Measurements from ENCODE around the gene ETV7. TPM values are rescaled to one million over a fixed set of nuclear protein-coding genes. Genes with fewer than 3 reads are reported as not detected.

The ETV7 gene
- total RNA-seq, 5 donors from 2014 or later (not counting 1 experiment from before 2014, with no cell fraction given), result 0.44 to 3.3 (median 1.1) TPM

DNA sequence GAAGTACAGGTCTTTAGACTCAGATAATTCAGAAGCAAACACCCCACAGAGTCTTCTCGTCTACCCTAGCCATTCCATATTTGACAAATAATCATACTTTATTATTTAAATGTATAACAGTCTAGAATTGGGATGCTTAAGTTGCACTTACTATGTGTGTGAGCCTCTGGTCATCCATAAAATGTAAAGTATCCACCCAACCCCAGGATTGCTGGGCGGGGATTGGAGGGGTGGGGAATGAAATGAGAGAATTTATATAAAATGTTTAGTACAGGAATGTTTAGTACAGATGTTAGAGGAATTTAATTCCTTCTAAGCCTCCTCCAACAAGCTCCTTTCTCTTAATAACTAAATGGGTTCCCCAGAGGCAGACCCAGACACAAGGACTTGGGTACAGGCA is 67.6 kb downstream of the ETV7 start:
- H3K4me3 ChIP-seq (ENCODE audit: control insufficient read depth in 1 of 2, extremely low read depth in 1 of 2, low read length in 1 of 2), result no peak overlapping the region
- ChIA-PET POLR2A (interaction anchor here in 1 of 2 donors (0.6 kb wide), 1 partner anchor 959 kb away, joined by 4 read pairs; no protein-coding TSS in a partner anchor), CTCF (no interaction called here)
- H3K27ac Mint-ChIP-seq, result no peak overlapping the region
- H3K4me3 Mint-ChIP-seq, result no peak overlapping the region
- DNase-seq (no peak), ATAC-seq (replicated peaks in 1 of 4) (no peak)
- H3K27me3 Mint-ChIP-seq, result no peaks in the 10 kb centered on the region
- H3K4me1 ChIP-seq (ENCODE audit: control insufficient read depth in 1 of 2, extremely low read depth in 1 of 2, insufficient read depth in 2 of 2, low read length in 2 of 2), result no peaks in the 10 kb centered on the region
- no peaks in the 10 kb centered on the region for H3K9me3 Mint-ChIP-seq
- H3K36me3 Mint-ChIP-seq, result no peaks in the 10 kb centered on the region
- H3K27ac ChIP-seq (ENCODE audit: low read length), result no peak overlapping the region
- no CpG with 5 or more reads among the region's 2 CpGs for WGBS (ENCODE audit: insufficient coverage)
- H3K36me3 ChIP-seq (ENCODE audit: control insufficient read depth in 2 of 2, extremely low read depth in 1 of 2, insufficient read depth in 1 of 2, low read length in 1 of 2), result no peaks in the 10 kb centered on the region
- H3K27me3 ChIP-seq (replicated peaks in 1 of 2; ENCODE audit: control insufficient read depth in 2 of 2, extremely low read depth in 1 of 2, insufficient read depth in 2 of 2, low read length in 1 of 2), result peaks cover 0 to 7% of the 10 kb centered on the region in 2 experiments
- H3K4me1 Mint-ChIP-seq, result no peaks in the 10 kb centered on the region
- H3K9me3 ChIP-seq, result no peaks in the 10 kb centered on the region

DNA sequence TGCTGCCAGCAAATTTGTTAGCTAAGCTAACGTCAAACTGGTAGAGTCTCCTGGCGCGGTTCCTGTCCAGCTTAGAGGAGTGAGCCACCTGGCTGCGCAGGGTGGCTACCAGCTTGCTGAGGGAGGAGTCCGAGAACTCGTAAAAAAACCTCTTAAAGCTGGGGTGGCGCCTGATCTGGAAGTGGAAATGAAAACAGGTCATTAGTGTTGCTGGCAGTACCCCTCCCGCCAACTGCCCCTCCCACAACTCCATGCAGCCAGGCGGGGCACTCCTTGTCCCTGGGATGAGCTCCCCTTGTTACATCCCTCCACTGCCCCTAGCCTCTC is 68.1 kb downstream of the ETV7 start:
- H3K4me3 Mint-ChIP-seq, result no peak overlapping the region
- H3K4me3 ChIP-seq (ENCODE audit: control insufficient read depth in 1 of 2, extremely low read depth in 1 of 2, low read length in 1 of 2), result no peak overlapping the region
- H3K27me3 Mint-ChIP-seq, result no peaks in the 10 kb centered on the region
- no peak overlapping the region for H3K27ac ChIP-seq (ENCODE audit: low read length)
- no peaks in the 10 kb centered on the region for H3K4me1 ChIP-seq (ENCODE audit: control insufficient read depth in 1 of 2, extremely low read depth in 1 of 2, insufficient read depth in 2 of 2, low read length in 2 of 2)
- no peaks in the 10 kb centered on the region for H3K4me1 Mint-ChIP-seq
- DNase-seq (no peak), ATAC-seq (replicated peaks in 1 of 4) (no peak)
- WGBS (ENCODE audit: insufficient coverage), result 96% methylated on average over 3 of the region's 9 CpGs
- no peak overlapping the region for H3K27ac Mint-ChIP-seq
- CTCF ChIA-PET, result no interaction called here
- H3K9me3 Mint-ChIP-seq, result no peaks in the 10 kb centered on the region
- POLR2A ChIA-PET, result interaction anchor here in 1 of 2 donors (0.6 kb wide), 1 partner anchor 959 kb away, joined by 4 read pairs; no protein-coding TSS in a partner anchor
- no peaks in the 10 kb centered on the region for H3K9me3 ChIP-seq
- no peaks in the 10 kb centered on the region for H3K36me3 ChIP-seq (ENCODE audit: control insufficient read depth in 2 of 2, extremely low read depth in 1 of 2, insufficient read depth in 1 of 2, low read length in 1 of 2)
- no peaks in the 10 kb centered on the region for H3K36me3 Mint-ChIP-seq
- peaks cover 0 to 7% of the 10 kb centered on the region in 2 experiments for H3K27me3 ChIP-seq (replicated peaks in 1 of 2; ENCODE audit: control insufficient read depth in 2 of 2, extremely low read depth in 1 of 2, insufficient read depth in 2 of 2, low read length in 1 of 2)

DNA sequence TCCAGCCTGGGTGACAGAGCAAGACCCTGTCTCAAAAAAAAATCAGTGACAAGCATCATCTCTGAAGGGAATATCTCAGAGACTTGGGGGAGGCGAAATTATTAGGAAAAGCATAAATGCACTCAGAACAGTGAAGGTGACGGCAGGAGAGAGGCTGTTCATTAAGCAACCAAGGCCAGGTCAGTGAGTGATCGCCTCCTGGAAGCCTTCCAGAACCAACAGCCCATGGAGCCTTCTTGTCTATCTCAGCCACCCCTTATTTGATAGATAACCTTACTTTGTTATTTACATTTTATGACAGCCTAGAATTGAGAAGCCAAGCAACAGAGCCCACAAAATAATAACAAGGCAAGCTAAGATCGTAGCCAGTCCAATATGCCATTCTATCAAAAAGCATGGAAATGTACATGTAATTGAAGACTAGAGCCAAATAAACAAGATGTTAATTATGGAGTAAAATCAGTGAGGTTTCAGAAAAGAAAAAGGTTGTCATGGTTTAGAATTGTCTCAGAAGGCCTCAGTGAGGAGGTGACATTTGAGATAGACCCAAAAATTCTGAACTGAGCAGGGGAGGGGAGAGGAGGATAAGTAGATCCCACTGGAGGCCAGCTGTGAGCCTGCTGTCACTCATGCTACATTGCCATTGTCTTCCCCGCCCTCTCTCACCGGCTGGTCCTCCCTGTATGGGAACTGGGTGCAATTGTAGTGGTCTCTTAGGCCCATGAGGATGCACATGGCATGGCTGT is 68.6 kb downstream of the ETV7 start:
- ChIA-PET CTCF (no interaction called here), POLR2A (interaction anchor here (0.5 to 0.6 kb wide), 2 partner anchors 203 to 960 kb away, joined by 3 to 4 read pairs; no protein-coding TSS in a partner anchor)
- H3K27ac ChIP-seq (ENCODE audit: low read length), result no peak overlapping the region
- DNase-seq (no peak), ATAC-seq (replicated peaks in 1 of 4) (no peak)
- Mint-ChIP-seq H3K27me3 (no peaks in the 10 kb centered on the region), H3K27ac (no peak overlapping the region), H3K36me3 (no peaks in the 10 kb centered on the region), H3K9me3 (no peaks in the 10 kb centered on the region), H3K4me1 (no peaks in the 10 kb centered on the region), H3K4me3 (no peak overlapping the region)
- H3K27me3 ChIP-seq (replicated peaks in 1 of 2; ENCODE audit: control insufficient read depth in 2 of 2, extremely low read depth in 1 of 2, insufficient read depth in 2 of 2, low read length in 1 of 2), result peaks cover 0 to 7% of the 10 kb centered on the region in 2 experiments
- H3K9me3 ChIP-seq, result no peaks in the 10 kb centered on the region
- no peak overlapping the region for H3K4me3 ChIP-seq (ENCODE audit: control insufficient read depth in 1 of 2, extremely low read depth in 1 of 2, low read length in 1 of 2)
- 80% methylated on average over 5 of the region's 6 CpGs for whole genome bisulfite sequencing (ENCODE audit: insufficient coverage)
- H3K36me3 ChIP-seq (ENCODE audit: control insufficient read depth in 2 of 2, extremely low read depth in 1 of 2, insufficient read depth in 1 of 2, low read length in 1 of 2), result no peaks in the 10 kb centered on the region
- H3K4me1 ChIP-seq (ENCODE audit: control insufficient read depth in 1 of 2, extremely low read depth in 1 of 2, insufficient read depth in 2 of 2, low read length in 2 of 2), result no peaks in the 10 kb centered on the region

DNA sequence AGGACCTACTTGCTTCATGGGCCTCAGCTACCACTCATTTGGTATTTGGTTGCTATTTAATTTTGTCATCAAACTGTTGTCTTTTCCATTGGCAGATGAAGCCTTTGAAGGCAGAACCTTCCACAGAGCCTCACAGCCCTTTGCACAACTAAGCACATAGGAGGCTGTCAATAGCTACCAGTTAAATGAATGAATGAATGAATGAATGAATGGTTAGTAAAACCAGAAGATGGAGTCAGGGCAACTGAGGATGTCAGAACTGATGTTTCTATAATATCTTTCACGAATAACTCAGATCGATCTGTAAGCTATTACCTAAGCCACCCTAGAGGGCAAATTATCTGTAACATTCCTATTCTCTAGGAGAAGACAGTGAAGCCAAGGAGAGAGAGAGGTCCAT is 69.8 kb downstream of the ETV7 start:
- H3K27me3 Mint-ChIP-seq, result no peaks in the 10 kb centered on the region
- DNase-seq, result no peak
- no peaks in the 10 kb centered on the region for H3K9me3 Mint-ChIP-seq
- Histone ChIP-seq H3K27ac (ENCODE audit: low read length) (no peak overlapping the region), H3K4me1 (ENCODE audit: control insufficient read depth in 1 of 2, extremely low read depth in 1 of 2, insufficient read depth in 2 of 2, low read length in 2 of 2) (no peaks in the 10 kb centered on the region), H3K4me3 (ENCODE audit: control insufficient read depth in 1 of 2, extremely low read depth in 1 of 2, low read length in 1 of 2) (no peak overlapping the region), H3K36me3 (ENCODE audit: control insufficient read depth in 2 of 2, extremely low read depth in 1 of 2, insufficient read depth in 1 of 2, low read length in 1 of 2) (no peaks in the 10 kb centered on the region), H3K9me3 (no peaks in the 10 kb centered on the region), H3K27me3 (replicated peaks in 1 of 2; ENCODE audit: control insufficient read depth in 2 of 2, extremely low read depth in 1 of 2, insufficient read depth in 2 of 2, low read length in 1 of 2) (peaks cover 0 to 4% of the 10 kb centered on the region in 2 experiments)
- ATAC-seq (replicated peaks in 1 of 4), result no peak
- no CpG with 5 or more reads among the region's 2 CpGs for WGBS (ENCODE audit: insufficient coverage)
- H3K27ac Mint-ChIP-seq, result no peak overlapping the region
- CTCF ChIA-PET, result interaction anchor here in 1 of 2 donors (0.6 to 0.9 kb wide), 3 partner anchors 55 to 676 kb away, joined by 3 read pairs; no protein-coding TSS in a partner anchor
- no peaks in the 10 kb centered on the region for H3K36me3 Mint-ChIP-seq
- H3K4me1 Mint-ChIP-seq, result no peaks in the 10 kb centered on the region
- H3K4me3 Mint-ChIP-seq, result no peak overlapping the region
- POLR2A ChIA-PET, result no interaction called here

Other genes starting within 250 kb of the ETV7 start
- 10 to 100 TPM; 33.9 to 38.5 (median 35.7) TPM for gene BRPF3, start 190.9 kb downstream of the ETV7 start, total RNA-seq
- gene PNPLA1, start 117.6 kb downstream of the ETV7 start, total RNA-seq, result under 1 TPM in 2 of 5 donors, not detected in 3; 0.20 to 0.22 TPM
- gene BNIP5, start 50.8 kb downstream of the ETV7 start, total RNA-seq, result under 1 TPM in 1 of 5 donors, not detected in 4; 0.09 TPM
- gene PXT1, start 55.2 kb upstream of the ETV7 start, total RNA-seq, result under 1 TPM in 4 of 5 donors, not detected in 1; 0.13 to 0.44 (median 0.25) TPM
- gene KCTD20, start 55.3 kb upstream of the ETV7 start, total RNA-seq, result 10 to 100 TPM; 29.7 to 39.8 (median 33.3) TPM
- gene STK38, start 159.8 kb upstream of the ETV7 start, total RNA-seq, result 100 to 1,000 TPM in 4 of 5 donors, 10 to 100 TPM in 1; 90.3 to 164 (median 152) TPM
- gene SRSF3, start 206.7 kb upstream of the ETV7 start, total RNA-seq, result 100 to 1,000 TPM; 322 to 546 (median 332) TPM

All from T-cell (primary cell).